ENCODE data around the gene IPCEF1. TPM values are rescaled to one million over a fixed set of nuclear protein-coding genes. Genes with fewer than 3 reads are reported as not detected.

The IPCEF1 gene
- total and polyA plus RNA-seq, 2 of the 8 experiments (the other 6 are each of a cell fraction or from before 2014, with no cell fraction given), result 0.41 to 0.78 TPM

GRCh38 chr6:154196333-154196885 is 160.2 kb downstream of the IPCEF1 start (continued):
- TF ChIP-seq CTCF (IDR thresholded peaks at IDR 0.05; ENCODE audit: control extremely low read depth in 1 of 3, insufficient read depth in 1 of 3, low read depth in 1 of 3, low read length in 3 of 3) (no peak), ASH2L (IDR thresholded peaks at IDR 0.05; ENCODE audit: low read length) (no peak)
